ENCODE data around the gene AOPEP.

Gene AOPEP

GRCh38 chr9:95022657-95023056 is 296.2 kb downstream of the AOPEP start:
- DNase-seq, result no peak

GRCh38 chr9:95023217-95024003 is 296.9 kb downstream of the AOPEP start:
- DNase-seq, result peak; percentile 85

GRCh38 chr9:95024097-95024671 is 297.7 kb downstream of the AOPEP start:
- DNase-seq, result no peak

GRCh38 chr9:95025213-95026147 is 299.0 kb downstream of the AOPEP start:
- DNase-seq, result peak; percentile 89

- DNase-seq, result no peak
These were observed 299.6 kb downstream of the AOPEP start for GRCh38 chr9:95026148-95026524.

- no peak for DNase-seq
These were observed 301.7 kb downstream of the AOPEP start for GRCh38 chr9:95027914-95028852.

GRCh38 chr9:95028853-95029219 is 302.3 kb downstream of the AOPEP start:
- no peak for DNase-seq

GRCh38 chr9:95029288-95029687 is 302.8 kb downstream of the AOPEP start:
- DNase-seq, result no peak

GRCh38 chr9:95029720-95030119 is 303.2 kb downstream of the AOPEP start:
- DNase-seq, result no peak

- DNase-seq, result no peak
These were observed 303.8 kb downstream of the AOPEP start for GRCh38 chr9:95030344-95030743.

- DNase-seq, result no peak
These were observed 304.6 kb downstream of the AOPEP start for GRCh38 chr9:95030920-95031642.

GRCh38 chr9:95031711-95032461 is 305.4 kb downstream of the AOPEP start:
- no peak for DNase-seq

GRCh38 chr9:95032580-95033341 is 306.3 kb downstream of the AOPEP start:
- no peak for DNase-seq

- DNase-seq, result no peak
These were observed 309.3 kb downstream of the AOPEP start for GRCh38 chr9:95035846-95036245.

GRCh38 chr9:95036676-95037075 is 310.2 kb downstream of the AOPEP start:
- no peak for DNase-seq

- no peak for DNase-seq
These were observed 311.5 kb downstream of the AOPEP start for GRCh38 chr9:95037789-95038521.

- no peak for DNase-seq
These were observed 312.2 kb downstream of the AOPEP start for GRCh38 chr9:95038666-95039065.

GRCh38 chr9:95040106-95040505 is 313.6 kb downstream of the AOPEP start:
- no peak for DNase-seq

- DNase-seq, result no peak
These were observed 317.3 kb downstream of the AOPEP start for GRCh38 chr9:95043826-95044225.

All from fibroblast of skin of scalp (primary cell).